SIG-M5 treated with dmso at 0.1 percent for 504 hours (cell line): ENCODE measurements around the gene ITGAE.
A peak's percentile ranks its signal among the peaks of the same experiment; 100 is the strongest.

ENCODE experiments used
- DNase-seq: peaks from one replicate; lab custom pipeline; 2025; ENCODE audit not compliant: unreplicated experiment; lab: John Stamatoyannopoulos, UW

ITGAE gene

GRCh38 chr17:3762922-3763776, 37.8 kb downstream of the ITGAE start:
- DNase-seq = peak; percentile 76

DNA sequence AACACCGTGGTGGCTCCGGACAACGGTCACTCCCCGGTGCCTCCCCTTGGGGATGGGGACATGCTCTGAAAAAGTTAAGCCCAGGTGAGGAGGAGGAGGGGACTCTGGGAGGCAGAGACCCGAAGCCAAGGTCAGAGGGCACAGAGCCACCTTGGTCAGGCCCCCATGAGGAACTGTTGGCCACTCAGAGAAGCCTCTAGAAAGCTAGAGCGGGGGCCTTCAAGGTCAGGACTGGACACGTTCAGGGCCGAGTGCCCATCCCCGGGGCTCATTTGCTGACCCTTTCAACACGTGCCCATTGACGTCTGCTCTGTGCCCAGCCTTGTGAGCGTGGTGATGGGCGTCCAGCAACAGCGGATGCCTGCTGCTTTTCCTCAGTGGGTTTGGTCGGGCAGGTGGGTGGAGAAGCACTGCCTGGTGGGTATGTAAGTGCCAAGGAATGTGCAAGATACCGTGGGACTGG, 39.0 kb downstream of the ITGAE start:
- no peak for DNase-seq

DNA sequence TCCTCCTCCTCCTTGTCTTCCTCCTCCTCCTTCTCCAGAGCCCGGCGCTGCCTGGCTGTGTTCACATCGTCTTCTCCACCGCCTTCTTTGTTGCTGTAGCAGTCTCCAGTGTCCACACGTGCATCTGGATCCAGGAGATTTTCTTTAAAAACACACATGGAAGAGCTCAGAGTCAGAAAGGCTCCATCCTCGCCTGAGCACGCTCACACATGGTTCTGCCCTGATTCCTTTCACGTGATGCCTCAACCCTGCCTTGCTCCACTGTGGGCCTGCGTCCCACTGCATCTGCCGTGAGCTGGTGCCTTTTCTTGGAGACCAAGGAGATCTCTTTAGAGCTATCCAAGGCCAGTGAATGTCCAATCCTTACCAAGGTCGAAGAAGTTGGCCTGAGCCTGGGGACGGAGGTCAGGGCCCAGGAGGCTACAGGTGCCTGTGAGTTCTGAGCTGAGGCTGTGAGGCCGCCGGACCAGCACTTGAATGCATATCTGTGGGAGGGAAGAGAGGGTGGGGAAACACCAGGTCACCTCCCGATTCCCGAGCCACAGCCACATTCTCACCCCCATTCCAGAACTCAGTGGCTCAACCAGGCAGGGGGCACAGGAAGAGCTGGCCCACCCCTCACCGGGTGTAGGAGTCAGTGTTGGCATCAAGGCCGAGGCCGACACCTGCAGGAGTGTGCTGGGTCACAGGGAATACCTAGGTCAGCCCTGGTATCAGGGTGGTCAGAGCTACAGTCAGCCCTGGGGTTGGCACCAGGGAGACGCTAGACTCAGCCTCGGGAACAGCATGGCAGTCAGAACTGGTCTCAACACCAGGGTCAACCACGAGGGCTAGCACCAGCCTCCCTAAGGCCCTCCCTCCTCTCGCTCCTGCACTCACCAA, 39.7 kb downstream of the ITGAE start:
- DNase-seq = no peak

DNA sequence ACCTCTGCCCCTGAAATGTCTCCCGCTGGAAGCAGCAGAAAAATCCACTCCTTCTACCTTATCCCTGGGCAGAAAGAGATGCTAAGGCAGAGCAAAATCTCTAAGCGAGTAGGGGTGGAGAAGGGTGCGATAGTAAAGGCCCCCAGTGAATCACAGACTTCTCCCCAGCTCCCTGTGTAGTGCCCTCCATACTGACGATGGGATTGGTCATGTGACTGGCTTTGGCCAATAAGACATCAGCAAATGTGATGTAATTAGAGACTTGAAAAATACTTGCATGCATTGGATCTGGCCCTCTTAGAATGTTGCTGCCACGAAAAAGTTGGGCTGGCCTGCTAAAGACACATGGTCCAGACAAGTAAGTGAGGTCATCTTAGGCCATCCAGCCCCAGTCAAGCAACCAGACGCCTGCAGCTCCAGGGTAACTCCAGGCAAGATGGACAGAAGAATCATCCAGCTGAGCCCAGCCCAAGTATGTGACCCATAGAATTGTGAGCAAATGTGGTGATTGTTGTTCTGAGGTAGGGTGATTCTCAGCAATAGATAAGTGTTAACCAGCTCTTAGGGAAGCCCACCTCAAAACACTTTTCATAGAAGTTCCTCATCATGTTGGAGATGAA, 41.3 kb downstream of the ITGAE start:
- no peak for DNase-seq

DNA sequence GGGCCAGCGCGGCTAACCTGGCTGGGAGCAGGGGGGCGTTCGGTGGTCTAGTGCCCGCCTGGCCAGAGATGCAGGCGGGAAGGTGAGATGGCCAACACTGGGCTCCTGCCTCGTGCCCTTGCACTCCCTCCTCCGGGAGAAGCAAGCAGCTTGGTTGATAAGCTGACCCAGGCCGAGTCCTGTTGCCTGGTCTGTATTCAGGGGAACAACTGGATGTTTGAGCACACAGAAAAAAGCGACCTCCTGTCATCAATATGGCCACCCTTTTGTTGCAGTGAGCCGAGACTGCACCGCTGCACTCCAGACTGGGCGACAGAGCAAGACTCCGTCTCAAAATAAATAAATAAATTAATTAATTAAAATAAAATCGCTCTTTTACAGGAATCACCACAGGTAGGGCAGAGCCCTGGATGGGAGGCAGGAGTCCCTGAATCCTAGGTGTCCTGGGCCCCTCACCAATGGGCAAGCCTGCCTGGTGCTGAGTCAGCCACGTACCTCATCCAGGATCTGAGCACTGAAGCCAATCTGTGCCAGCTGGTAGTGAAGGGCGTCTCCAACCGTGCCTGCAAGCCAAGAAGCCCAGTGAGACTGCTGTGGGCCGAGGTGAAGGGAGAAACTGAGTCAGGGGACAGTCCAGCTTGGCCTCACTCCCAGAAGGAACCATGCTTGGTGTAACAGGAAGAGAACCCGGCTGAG, 45.5 kb downstream of the ITGAE start:
- DNase-seq = no peak

DNA sequence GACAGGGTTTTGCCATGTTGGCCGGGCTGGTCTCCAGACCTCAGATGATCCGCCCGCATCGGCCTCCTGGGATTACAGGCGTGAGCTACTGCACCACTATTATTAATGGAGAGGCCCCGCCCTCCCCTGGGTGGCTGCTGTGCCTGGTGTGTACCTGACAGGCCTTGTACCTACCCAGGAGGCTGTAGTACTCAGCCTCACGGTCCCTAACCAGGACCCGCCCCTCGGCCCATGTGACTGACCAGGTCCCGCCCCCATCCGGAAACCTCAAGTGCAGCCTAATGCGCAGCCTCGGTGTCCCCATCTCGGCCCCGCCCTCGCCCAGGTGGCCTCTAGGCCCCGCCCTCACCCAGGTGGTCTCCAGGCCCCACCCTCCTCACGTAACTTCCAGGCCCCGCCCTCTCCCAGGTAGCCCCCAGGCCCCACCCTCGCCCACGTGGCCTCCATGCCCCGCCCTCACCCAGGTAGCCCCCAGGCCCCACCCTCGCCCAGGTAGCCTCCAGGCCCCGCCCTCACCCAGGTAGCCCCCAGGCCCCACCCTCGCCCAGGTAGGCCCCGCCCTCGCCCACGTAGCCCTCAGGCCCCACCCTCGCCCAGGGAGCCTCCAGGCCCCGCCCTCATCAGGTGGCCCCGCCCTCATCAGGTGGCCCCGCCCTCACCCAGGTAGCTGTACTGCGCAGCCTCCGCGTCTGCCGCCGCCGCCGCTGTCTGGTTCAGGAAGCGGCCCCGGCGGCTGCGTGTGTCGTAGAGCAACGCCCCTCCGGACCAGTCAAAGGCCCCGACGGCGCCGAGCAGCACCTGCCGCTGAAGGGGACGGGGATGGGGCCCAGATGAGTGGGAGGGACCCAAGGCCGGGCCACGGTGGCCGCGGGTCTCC, 46.3 kb downstream of the ITGAE start:
- DNase-seq = peak; percentile 61

- no peak for DNase-seq
Observed at GRCh38 chr17:3754066-3754457, 46.9 kb downstream of the ITGAE start.

- DNase-seq = no peak
Observed at GRCh38 chr17:3753624-3754023, 47.4 kb downstream of the ITGAE start.

DNA sequence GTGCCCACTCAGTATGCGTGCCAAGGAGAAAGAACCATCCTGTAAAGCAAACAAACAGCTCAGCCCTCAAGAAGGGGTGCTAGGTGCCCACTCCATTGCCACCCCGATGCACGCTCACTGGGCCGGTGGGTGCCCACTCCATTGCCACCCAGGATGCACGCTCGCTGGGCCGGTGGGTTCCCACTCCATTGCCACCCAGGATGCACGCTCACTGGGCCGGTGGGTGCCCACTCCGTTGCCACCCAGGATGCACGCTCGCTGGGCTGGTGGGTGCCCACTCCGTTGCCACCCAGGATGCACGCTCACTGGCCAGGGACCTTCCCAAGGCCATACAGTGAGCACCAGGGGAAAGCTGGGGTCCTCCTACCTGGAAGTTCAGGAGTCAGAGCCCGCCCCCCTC, 49.2 kb downstream of the ITGAE start:
- no peak for DNase-seq

- DNase-seq = no peak
Observed at GRCh38 chr17:3750926-3751325, 50.1 kb downstream of the ITGAE start.

- DNase-seq = no peak
Observed at GRCh38 chr17:3750296-3750695, 50.7 kb downstream of the ITGAE start.

- no peak for DNase-seq
Observed at GRCh38 chr17:3748576-3748975, 52.4 kb downstream of the ITGAE start.

DNA sequence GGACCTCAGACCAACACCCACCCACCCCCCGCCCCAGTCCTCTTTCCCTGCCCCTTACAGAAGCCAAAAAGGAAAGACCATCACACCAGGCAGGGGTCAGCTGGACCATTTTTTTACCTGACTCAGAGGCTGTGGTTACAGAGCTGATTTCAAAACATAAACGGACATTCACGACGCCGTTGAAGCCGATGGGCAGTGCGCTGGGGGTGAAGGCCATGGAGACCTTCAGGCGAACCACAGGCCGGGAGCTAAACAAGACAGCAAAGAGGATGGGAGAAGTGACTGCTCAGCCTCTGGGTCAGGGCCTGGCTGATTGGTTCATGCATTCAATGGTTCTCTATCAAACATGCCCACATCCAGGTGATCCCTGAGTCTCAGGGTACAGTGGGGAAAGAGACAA, 53.2 kb downstream of the ITGAE start:
- no peak for DNase-seq

DNA sequence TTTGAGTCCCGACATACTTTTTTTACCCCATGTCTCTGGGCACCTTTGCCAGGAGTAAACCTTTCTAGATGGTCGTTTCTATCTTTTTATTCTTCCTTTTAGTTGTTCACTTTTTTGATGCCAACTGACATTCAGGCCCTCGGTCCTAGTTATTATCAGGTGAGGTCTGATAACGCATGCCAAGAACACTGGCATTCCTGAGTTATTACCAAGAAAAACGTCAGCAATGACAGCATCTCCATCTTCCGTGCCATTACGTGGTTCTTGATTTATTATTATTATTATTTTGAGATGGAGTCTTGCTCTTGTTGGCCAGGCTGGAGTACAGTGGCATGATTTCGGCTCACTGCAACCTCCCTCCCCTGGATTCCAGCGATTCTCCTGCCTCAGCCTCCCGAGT, 55.9 kb downstream of the ITGAE start:
- no peak for DNase-seq

DNA sequence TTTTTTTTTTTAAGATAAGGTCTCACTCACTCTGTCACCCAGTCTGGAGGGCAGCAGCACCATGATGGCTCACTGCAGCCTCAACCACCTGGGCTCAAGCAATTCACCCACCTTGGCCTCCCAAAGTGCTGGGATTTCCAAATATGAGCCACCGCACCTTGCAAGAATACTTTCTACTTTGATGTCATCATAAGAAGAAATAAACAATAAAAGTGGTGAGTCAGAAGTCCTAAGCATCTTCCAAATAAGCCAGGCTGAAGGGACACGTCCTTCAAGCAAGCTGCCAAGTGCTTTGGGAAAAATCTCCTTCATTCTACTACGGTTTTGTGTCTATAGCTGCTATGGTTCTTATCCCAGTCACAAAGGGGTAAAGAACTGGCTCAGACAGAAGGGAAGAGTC, 57.0 kb downstream of the ITGAE start:
- no peak for DNase-seq

DNA sequence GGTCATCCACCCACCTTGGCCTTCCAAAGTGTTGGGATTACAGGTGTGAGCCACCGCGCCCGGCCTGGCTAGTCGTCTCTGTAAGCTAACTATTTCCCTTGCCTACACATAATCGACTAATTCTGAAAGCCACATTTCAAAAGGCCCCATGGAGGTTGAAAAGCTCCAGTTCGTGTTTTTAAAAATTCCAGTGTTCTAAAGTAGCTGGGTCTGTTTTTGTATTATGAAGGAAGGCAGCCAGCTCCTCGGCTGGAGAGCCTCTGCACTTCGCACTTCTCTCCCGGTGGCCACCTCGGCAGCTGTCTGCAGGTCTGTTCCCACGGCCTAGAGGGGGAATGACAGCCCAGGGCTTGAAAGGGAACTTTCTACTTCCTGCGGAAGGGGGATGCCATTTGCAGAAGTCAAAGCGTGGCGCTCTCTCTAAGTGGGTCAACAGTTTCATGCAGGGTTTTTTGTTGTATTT, 60.3 kb downstream of the ITGAE start:
- DNase-seq = peak; percentile 74

DNA sequence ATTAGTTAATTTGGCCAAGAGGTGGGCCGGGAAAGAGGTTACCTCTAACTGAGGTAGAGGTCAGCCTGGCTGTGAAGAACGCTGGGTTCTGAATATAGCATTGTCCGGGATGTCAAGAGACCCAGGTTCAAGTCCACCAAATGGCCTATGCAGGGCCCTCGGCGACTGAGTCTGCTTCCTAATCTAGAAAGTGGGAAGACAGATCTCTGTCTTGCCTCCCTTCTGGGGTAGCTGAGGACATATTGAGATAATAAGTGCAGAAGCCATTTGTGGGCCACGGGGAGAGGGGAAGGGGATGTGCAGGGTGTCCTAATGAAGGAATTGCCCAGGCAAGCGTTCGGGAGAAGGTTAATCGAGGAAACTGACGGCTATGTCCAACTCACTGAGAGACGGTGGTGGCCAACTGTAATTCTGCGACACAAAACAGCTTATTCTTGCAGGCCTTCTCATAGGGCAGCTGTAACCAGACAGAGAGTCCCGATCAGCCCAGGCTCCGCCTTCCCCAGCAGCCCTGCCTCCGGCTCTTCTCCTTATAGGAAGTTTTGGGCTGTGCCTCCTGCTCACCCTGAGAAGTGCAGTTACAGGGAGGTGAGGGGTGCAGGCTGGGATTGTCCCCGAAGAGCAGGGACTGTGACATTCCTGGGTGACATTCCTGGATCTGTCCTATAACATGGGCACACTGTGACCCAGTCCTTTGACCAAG, 61.4 kb downstream of the ITGAE start:
- DNase-seq = no peak

- no peak for DNase-seq
Observed at GRCh38 chr17:3738562-3739295, 62.3 kb downstream of the ITGAE start.

GRCh38 chr17:3735515-3735914, 65.5 kb downstream of the ITGAE start:
- DNase-seq = peak; percentile 67
